Stimulated activated CD8-positive, alpha-beta memory T cell treated with anti-CD3 and anti-CD28 coated beads, Interleukin-12 subunit alpha, Interleukin-12 subunit beta, amount 100 ng/mL, for 1 hour (primary cell): Measurements from ENCODE around the gene NETO1.

ENCODE experiments used
- DNase-seq: peaks from one replicate; pipeline ENCODE4 v3.0.0-alpha.2; 2020; ENCODE audit warnings: low read depth

Gene NETO1

GRCh38 chr18:72727038-72727655, 140.6 kb downstream of the NETO1 start:
- DNase-seq: no peak

GRCh38 chr18:72726201-72726600, 141.6 kb downstream of the NETO1 start:
- no peak for DNase-seq

- no peak for DNase-seq
Observed at GRCh38 chr18:72721330-72721729, 146.5 kb downstream of the NETO1 start.

- no peak for DNase-seq
Observed at GRCh38 chr18:72720116-72720515, 147.7 kb downstream of the NETO1 start.

GRCh38 chr18:72704202-72704601, 163.6 kb downstream of the NETO1 start:
- DNase-seq: no peak

- no peak for DNase-seq
Observed at GRCh38 chr18:72700961-72701710, 166.7 kb downstream of the NETO1 start.

GRCh38 chr18:72697706-72698105, 170.1 kb downstream of the NETO1 start:
- no peak for DNase-seq

- DNase-seq: no peak
Observed at GRCh38 chr18:72692595-72692994, 175.2 kb downstream of the NETO1 start.
